H1 (cell line): ENCODE data around the gene CYP1B1. TPM values are rescaled to one million over a fixed set of nuclear protein-coding genes. Genes with fewer than 3 reads are reported as not detected.

ENCODE experiments used
- CBX5 ChIP-seq: fragments of 300-800, 300-1000 bp; sonication (generic); IDR thresholded peaks from 2 replicates; pipeline ENCODE4 v1.7.1; 2016; ENCODE audit warnings: antibody characterized with exemption, low read length, low read depth
- CBX8 ChIP-seq: fragments of 300-800, 300-1000 bp; sonication (generic); IDR thresholded peaks from 2 replicates; pipeline ENCODE4 v1.7.1; 2016; ENCODE audit warnings: low read depth, low read length, borderline replicate concordance
- GTF2F1 ChIP-seq: IDR thresholded peaks from 2 replicates; pipeline ENCODE4 v1.6.1; 2012; ENCODE audit warnings: low read depth, low read length, improper control_type of control experiment, borderline replicate concordance
- HDAC2 ChIP-seq, 2 experiments: fragments of 300-600 bp in 1 of 2; sonication (generic) in 1 of 2; IDR thresholded peaks; 2 replicates each; pipeline ENCODE4 v1.6.1; 2011 to 2012; ENCODE audit warnings: low read depth in 2 of 2, low read length in 2 of 2, mild to moderate bottlenecking in 2 of 2, moderate library complexity in 2 of 2, borderline replicate concordance in 1 of 2, inconsistent platforms in 1 of 2
- KDM1A ChIP-seq: fragments of 200-600, 300-600 bp; sonication (generic); IDR thresholded peaks from 2 replicates; pipeline ENCODE4 v1.7.1; 2016; ENCODE audit warnings: mild to moderate bottlenecking, low read length, borderline replicate concordance
- SP2 ChIP-seq: IDR thresholded peaks from 2 replicates; pipeline ENCODE4 v1.6.1; 2012; ENCODE audit warnings: mild to moderate bottlenecking, low read length, inconsistent platforms
- TAF1 ChIP-seq: IDR thresholded peaks from 2 replicates; pipeline ENCODE4 v1.6.1; 2011; ENCODE audit warnings: mild to moderate bottlenecking, low read depth, low read length
- polyA plus RNA-seq, 7 experiments: library from polyadenylated mRNA; depleted of rRNA in 3 of 7; stranded (reverse) in 5 of 7; unstranded in 2 of 7; fragments of >200 nt in 5 of 7; fragments of 200-250 nt in 2 of 7; gene quantifications; 1 replicate in 5 of 7; 2 replicates in 1 of 7; 4 replicates in 1 of 7; pipeline versions ENCODE4 v1.2.1 to v1.2.3, GENCODE V29; 2011 to 2013; ENCODE audit warnings: missing spikeins in 2 of 7, mixed read lengths in 2 of 7
- total RNA-seq: library from RNA; stranded (reverse); fragmentation: NEBNext Ultra II Directional; extraction: Animal tissue kit (Norgen Biotek cat#: 25700); gene quantifications from 2 replicates; pipeline ENCODE4 v1.2.1, GENCODE V29; 2021
- TF ChIP-seq, protein P1 (sequence below): IDR thresholded peaks from 2 replicates; pipeline ENCODE4 v1.6.1; 2011; ENCODE audit warnings: low read length, improper control_type of control experiment

Gene CYP1B1
- total and polyA plus RNA-seq, 2 of the 8 experiments (the other 6 are each of a cell fraction or from before 2014, with no cell fraction given) = 1.3 to 5.7 TPM

DNA sequence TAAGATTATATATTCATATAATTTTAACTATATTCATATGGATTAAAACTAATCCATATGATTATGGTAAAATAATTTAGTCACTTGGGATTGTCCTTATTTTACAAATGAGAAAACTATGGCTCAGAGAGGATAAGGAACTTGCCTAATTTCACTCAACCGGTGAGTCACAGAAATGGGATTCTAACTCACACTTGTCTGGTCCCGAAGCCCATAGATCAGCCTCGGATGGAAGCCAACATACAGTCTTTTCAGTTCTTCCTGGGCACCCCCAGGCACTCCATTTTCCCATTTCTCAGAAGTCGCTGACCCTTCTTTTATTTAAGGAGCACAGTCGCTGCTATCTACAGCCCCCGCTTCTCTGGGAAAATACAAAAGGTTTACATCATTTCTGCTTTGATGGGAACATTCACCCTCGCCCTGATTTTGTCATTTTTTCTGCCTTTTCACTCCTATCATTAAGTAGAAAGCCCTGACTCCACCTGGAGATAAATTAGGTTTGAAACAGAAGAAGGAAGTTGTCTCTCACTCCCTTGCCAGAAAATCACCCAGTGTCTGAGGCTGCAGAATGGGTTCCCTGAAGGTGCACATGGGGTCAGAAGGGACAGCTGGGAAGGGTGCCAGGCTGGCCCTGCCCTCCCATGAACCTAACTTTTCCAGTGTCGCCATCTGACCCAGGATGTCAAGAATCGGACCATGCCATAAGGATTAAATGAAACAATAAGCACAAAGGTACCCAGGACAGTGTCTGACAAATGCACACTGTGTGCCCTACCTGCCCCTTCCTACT lies 36.6 kb downstream of the CYP1B1 start (continued):
- TF ChIP-seq KDM1A (no peak), TAF1 (no peak), SP2 (no peak), HDAC2 (IDR thresholded peaks at IDR 0.05; ENCODE audit: borderline replicate concordance in 1 of 2, low read depth in 2 of 2, low read length in 2 of 2) (no peak), GTF2F1 (no peak), CBX5 (no peak), CBX8 (no peak)
- TF ChIP-seq, protein P1, sequence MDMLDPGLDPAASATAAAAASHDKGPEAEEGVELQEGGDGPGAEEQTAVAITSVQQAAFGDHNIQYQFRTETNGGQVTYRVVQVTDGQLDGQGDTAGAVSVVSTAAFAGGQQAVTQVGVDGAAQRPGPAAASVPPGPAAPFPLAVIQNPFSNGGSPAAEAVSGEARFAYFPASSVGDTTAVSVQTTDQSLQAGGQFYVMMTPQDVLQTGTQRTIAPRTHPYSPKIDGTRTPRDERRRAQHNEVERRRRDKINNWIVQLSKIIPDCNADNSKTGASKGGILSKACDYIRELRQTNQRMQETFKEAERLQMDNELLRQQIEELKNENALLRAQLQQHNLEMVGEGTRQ = no peak
